Endothelial cell of umbilical vein (primary cell): ENCODE results near the gene ATXN7. TPM values are rescaled to one million over a fixed set of nuclear protein-coding genes. Genes with fewer than 3 reads are reported as not detected.

Experiments
- BruUV-seq: library from RNA; stranded (reverse); fragments of 400-500 nt; replicated peaks from 2 replicates; lab custom pipeline; 2021; lab: Mats Ljungman, UMichigan
- CTCF ChIA-PET: fragments of 300-600, 350-600 bp; sonication (Branson Sonifier 250); formaldehyde crosslinking; loops from one replicate; lab custom pipeline; 2021; ENCODE audit warnings: antibody characterized with exemption, inconsistent platforms; lab: Charles Lee
- POLR2A ChIA-PET: fragments of 300-600, 350-600 bp; sonication (Branson Sonifier 250); formaldehyde crosslinking; loops from one replicate; lab custom pipeline; 2021; ENCODE audit warnings: antibody characterized with exemption, inconsistent platforms; lab: Charles Lee
- DNase-seq: peaks from one replicate; pipeline ENCODE4 v3.0.0-alpha.2; 2011; ENCODE audit warnings: low read depth, low spot score
- FAIRE-seq: peaks from 2 replicates; lab custom pipeline; 2011; peaks lifted over from hg19 to GRCh38; lab: Jason Lieb, UNC
- H2AFZ ChIP-seq: 2 replicates; pipeline ENCODE4 v1.6.0; 2012; ENCODE audit warnings: low read depth, low read length, control low read depth, inconsistent platforms
- H3K27ac ChIP-seq: 2 replicates; pipeline ENCODE4 v1.5.1; 2011; ENCODE audit warnings: low read depth, mild to moderate bottlenecking, control low read depth, low read length, moderate library complexity; ENCODE audit not compliant: insufficient read depth
- H3K27me3 ChIP-seq, 2 experiments: 2 replicates each; pipeline versions ENCODE4 v1.6.0 to v1.6.1; 2011; ENCODE audit warnings: low read length in 2 of 2, mixed read lengths in 1 of 2; ENCODE audit not compliant: control insufficient read depth in 2 of 2, insufficient read depth in 2 of 2
- H3K36me3 ChIP-seq, 2 experiments: 2 replicates in 1 of 2; 3 replicates in 1 of 2; pipeline ENCODE4 v1.5.1; 2011; ENCODE audit warnings: low read length in 2 of 2, mild to moderate bottlenecking in 1 of 2, moderate library complexity in 1 of 2; ENCODE audit not compliant: control insufficient read depth in 2 of 2, insufficient read depth in 2 of 2; ENCODE audit errors: extremely low read depth in 1 of 2
- H3K4me1 ChIP-seq: 3 replicates; pipeline ENCODE4 v1.5.1; 2011; ENCODE audit warnings: mild to moderate bottlenecking, low read length; ENCODE audit not compliant: control insufficient read depth, insufficient read depth; ENCODE audit errors: extremely low read depth
- H3K4me2 ChIP-seq: 2 replicates; pipeline ENCODE4 v1.6.1; 2011; ENCODE audit warnings: low read length, control low read depth, mixed read lengths; ENCODE audit not compliant: insufficient read depth
- H3K4me3 ChIP-seq, 3 experiments: fragments of 200-600 bp in 1 of 3; sonication (generic), shearing (Covaris generic) in 1 of 3; replicated peaks in 1 of 3; 2 replicates each; pipeline ENCODE4 v1.5.1; 2011 to 2016; ENCODE audit warnings: control low read depth in 3 of 3, low read length in 3 of 3, mild to moderate bottlenecking in 2 of 3, inconsistent platforms in 1 of 3, low read depth in 1 of 3, moderate library complexity in 1 of 3; ENCODE audit not compliant: insufficient read depth in 1 of 3
- H3K79me2 ChIP-seq: 2 replicates; pipeline ENCODE4 v1.6.0; 2012; ENCODE audit warnings: low read length, inconsistent platforms; ENCODE audit not compliant: control insufficient read depth, insufficient read depth
- H3K9ac ChIP-seq: replicated peaks from 2 replicates; pipeline ENCODE3; 2011; ENCODE audit warnings: low read length, control low read depth; ENCODE audit not compliant: insufficient read depth; ENCODE audit errors: extremely low read depth
- H3K9me1 ChIP-seq: replicated peaks from 3 replicates; pipeline ENCODE4 v1.6.0; 2011; ENCODE audit warnings: mild to moderate bottlenecking, low read length; ENCODE audit not compliant: control insufficient read depth, insufficient read depth; ENCODE audit errors: extremely low read depth
- H3K9me3 ChIP-seq: replicated peaks from 2 replicates; pipeline ENCODE4 v1.5.1; 2012; ENCODE audit warnings: low read length, inconsistent platforms; ENCODE audit not compliant: control insufficient read depth, insufficient read depth
- H4K20me1 ChIP-seq: replicated peaks from 2 replicates; pipeline ENCODE3; 2011; ENCODE audit warnings: mild to moderate bottlenecking, low read length; ENCODE audit not compliant: control insufficient read depth, insufficient read depth; ENCODE audit errors: extremely low read depth
- CTCF ChIP-seq, 2 donors: IDR thresholded peaks; 1 replicate in 1 of 2; 2 replicates in 1 of 2; pipeline ENCODE4 v1.5.1; 2011; ENCODE audit warnings: low read length in 2 of 2, mild to moderate bottlenecking in 2 of 2, moderate library complexity in 2 of 2, control low read depth in 1 of 2, inconsistent platforms in 1 of 2, low read depth in 1 of 2; ENCODE audit not compliant: insufficient read depth in 1 of 2; ENCODE audit errors: extremely low read depth in 1 of 2
- EZH2 ChIP-seq: IDR thresholded peaks from 2 replicates; pipeline ENCODE4 v1.6.1; 2012; ENCODE audit warnings: borderline replicate concordance, low read depth, mild to moderate bottlenecking, moderate library complexity, low read length, inconsistent platforms; ENCODE audit not compliant: severe bottlenecking
- FOS ChIP-seq: IDR thresholded peaks from 2 replicates; pipeline ENCODE4 v1.6.1; 2011; ENCODE audit warnings: mild to moderate bottlenecking, low read length, moderate library complexity, borderline replicate concordance; ENCODE audit not compliant: insufficient read depth
- MAX ChIP-seq: IDR thresholded peaks from 2 replicates; pipeline ENCODE4 v1.6.1; 2011; ENCODE audit not compliant: insufficient read depth, insufficient read length
- MYC ChIP-seq: IDR thresholded peaks from one replicate; pipeline ENCODE4 v1.6.1; 2011; ENCODE audit warnings: mild to moderate bottlenecking, low read depth, low read length
- POLR2AphosphoS5 ChIP-seq: IDR thresholded peaks from 2 replicates; pipeline ENCODE4 v1.6.1; 2012; ENCODE audit warnings: low read depth, mild to moderate bottlenecking, control low read depth, low read length, moderate library complexity; ENCODE audit not compliant: insufficient read depth
- dilution Hi-C: fragments of 300-500 bp; cut with MboI; formaldehyde crosslinking; loops from one replicate; pipeline ENCODE4 v1.15.0; 2019; ENCODE audit warnings: low sequenced_read_pairs; ENCODE audit not compliant: extremely low pct_ligation_motif_present
- intact Hi-C: fragments of 100-400 bp; cut with micrococcal nuclease; formaldehyde crosslinking; loops from one replicate; pipeline ENCODE4 v1.10.0; 2022
- polyA plus RNA-seq, 4 experiments: library from polyadenylated mRNA; depleted of rRNA in 3 of 4; stranded (reverse) in 3 of 4; unstranded in 1 of 4; fragments of >200 nt; gene quantifications; 2 replicates each; pipeline versions ENCODE4 v1.2.1 to v1.2.3, GENCODE V29; 2011 to 2012; ENCODE audit warnings: missing spikeins in 1 of 4
- total RNA-seq: library from RNA; stranded (reverse); gene quantifications from 2 replicates; pipeline ENCODE4 v1.2.3, GENCODE V29; 2021

The ATXN7 gene
- total and polyA plus RNA-seq, 2 donors (not counting 3 experiments of a cell fraction or from before 2014, with no cell fraction given): 21.2 to 34.7 TPM

GRCh38 chr3:63949005-63949404 lies 85.3 kb downstream of the ATXN7 start:
- no TSS peak for BruUV-seq
- Histone ChIP-seq H2AFZ (no peak overlapping the region), H3K9me3 (no peaks in the 10 kb centered on the region), H3K4me3 (no peak overlapping the region), H3K4me1 (peaks cover under 1% of the 10 kb centered on the region), H3K4me2 (no peak overlapping the region), H3K27me3 (no peaks in the 10 kb centered on the region), H3K79me2 (peaks cover 34% of the 10 kb centered on the region), H3K27ac (no peak overlapping the region), H3K9ac (no peak overlapping the region), H3K9me1 (no peaks in the 10 kb centered on the region), H4K20me1 (no peaks in the 10 kb centered on the region), H3K36me3 (peaks cover 0 to 2% of the 10 kb centered on the region in 2 experiments)
- intact Hi-C loops: no loop called here
- CTCF ChIA-PET: no interaction called here
- FAIRE-seq (no peak), DNase-seq (no peak)
- dilution Hi-C loops: no loop called here
- TF ChIP-seq EZH2: no peak
- TF ChIP-seq FOS: no peak
- no peak for TF ChIP-seq POLR2AphosphoS5
- POLR2A ChIA-PET: no interaction called here

- Histone ChIP-seq H3K4me2 (no peak overlapping the region), H3K4me3 (no peak overlapping the region), H3K36me3 (peaks cover 0 to 6% of the 10 kb centered on the region in 2 experiments), H3K4me1 (peaks cover 3% of the 10 kb centered on the region), H3K9ac (no peak overlapping the region), H3K79me2 (peaks cover 33% of the 10 kb centered on the region), H4K20me1 (no peaks in the 10 kb centered on the region), H3K27ac (no peak overlapping the region), H3K9me1 (no peaks in the 10 kb centered on the region), H3K27me3 (no peaks in the 10 kb centered on the region), H2AFZ (no peak overlapping the region), H3K9me3 (no peaks in the 10 kb centered on the region)
- BruUV-seq: no TSS peak
- DNase-seq (no peak), FAIRE-seq (no peak)
- TF ChIP-seq MYC (no peak), MAX (no peak), CTCF (IDR thresholded peaks at IDR 0.05; ENCODE audit: extremely low read depth in 1 of 2, insufficient read depth in 1 of 2, low read depth in 1 of 2, low read length in 2 of 2) (no peak)
- POLR2A ChIA-PET: no interaction called here
- CTCF ChIA-PET: interaction anchor here (1.9 kb wide), 1 partner anchor 10 kb away, joined by 11 read pairs; no protein-coding TSS in a partner anchor
- intact Hi-C loops (no loop called here), dilution Hi-C loops (no loop called here)
Measured at GRCh38 chr3:63950698-63951097, 87.0 kb downstream of the ATXN7 start.
